ENCODE measurements around the gene SPPL3.

The SPPL3 gene

DNA sequence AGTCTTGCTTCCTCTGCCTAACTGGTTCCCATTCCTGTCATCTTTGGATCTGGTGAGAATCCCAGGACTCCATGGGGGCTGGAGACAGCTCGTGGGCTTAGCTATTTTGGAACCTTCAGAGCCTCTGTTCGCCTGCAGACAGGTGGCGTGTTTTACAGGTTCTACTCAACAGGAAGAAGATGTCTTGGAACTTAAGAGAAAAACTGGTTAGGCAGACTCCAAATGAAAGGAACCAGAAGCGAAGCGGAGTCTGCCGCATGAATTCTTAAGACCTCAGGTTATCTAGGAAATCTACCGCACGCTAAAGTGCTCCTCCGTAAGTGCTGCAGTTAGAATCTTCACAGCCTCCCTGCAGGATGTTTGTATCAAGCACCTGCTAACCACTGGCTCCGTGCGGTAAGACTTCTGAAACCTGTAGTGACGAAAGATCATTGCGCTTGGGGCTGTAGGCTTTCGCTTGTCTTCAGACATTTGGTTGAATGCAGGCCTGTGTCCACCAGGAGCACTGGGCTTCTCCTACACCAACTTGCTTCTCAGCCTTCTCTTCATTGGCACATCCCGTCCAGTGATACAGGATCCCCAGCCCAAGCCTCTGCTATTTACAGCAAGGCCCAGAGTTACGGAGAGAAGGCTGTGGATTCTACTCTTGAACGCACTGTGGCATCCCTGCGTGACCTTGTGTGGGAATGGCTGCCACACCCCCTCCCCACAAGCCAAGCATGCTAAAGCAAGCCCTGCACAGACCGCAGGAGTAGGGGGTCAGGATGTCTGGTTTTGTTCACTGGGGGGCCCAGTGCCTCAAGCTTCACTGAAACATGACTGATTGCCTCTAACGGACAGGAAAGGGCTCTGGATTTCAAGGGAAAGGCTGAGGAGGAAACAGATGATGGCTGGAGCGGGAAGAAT is 143.6 kb downstream of the SPPL3 start:
- Histone ChIP-seq H3K27me3 (ENCODE audit: control insufficient read depth, low read length) (no peaks in the 10 kb centered on the region), H3F3A (ENCODE audit: control insufficient read depth, insufficient read depth) (no peaks in the 10 kb centered on the region; the same call in 1 of the 2 replicates), H3K4me2 (ENCODE audit: low read length) (no peak overlapping the region), H3K9me2 (replicated peaks; ENCODE audit: control insufficient read depth, low read length) (no peaks in the 10 kb centered on the region), H4K20me1 (ENCODE audit: control insufficient read depth, insufficient read depth, low read depth, low read length) (no peaks in the 10 kb centered on the region), H3K4me3 (ENCODE audit: low read length) (no peak overlapping the region), H3K4me1 (ENCODE audit: control insufficient read depth, low read length) (peaks cover 12% of the 10 kb centered on the region), H3K9me3 (ENCODE audit: control insufficient read depth, insufficient read depth, low read length) (no peaks in the 10 kb centered on the region), H3K36me3 (ENCODE audit: control insufficient read depth, low read length) (peaks cover 21% of the 10 kb centered on the region), H3K79me2 (ENCODE audit: control insufficient read depth, low read length) (no peaks in the 10 kb centered on the region), H3K27ac (ENCODE audit: low read depth, low read length) (no peak overlapping the region)
- no peak for TF ChIP-seq EZH2phosphoT487 (IDR thresholded peaks at IDR 0.05; ENCODE audit: borderline replicate concordance, low read length)
- TF ChIP-seq, protein P1, sequence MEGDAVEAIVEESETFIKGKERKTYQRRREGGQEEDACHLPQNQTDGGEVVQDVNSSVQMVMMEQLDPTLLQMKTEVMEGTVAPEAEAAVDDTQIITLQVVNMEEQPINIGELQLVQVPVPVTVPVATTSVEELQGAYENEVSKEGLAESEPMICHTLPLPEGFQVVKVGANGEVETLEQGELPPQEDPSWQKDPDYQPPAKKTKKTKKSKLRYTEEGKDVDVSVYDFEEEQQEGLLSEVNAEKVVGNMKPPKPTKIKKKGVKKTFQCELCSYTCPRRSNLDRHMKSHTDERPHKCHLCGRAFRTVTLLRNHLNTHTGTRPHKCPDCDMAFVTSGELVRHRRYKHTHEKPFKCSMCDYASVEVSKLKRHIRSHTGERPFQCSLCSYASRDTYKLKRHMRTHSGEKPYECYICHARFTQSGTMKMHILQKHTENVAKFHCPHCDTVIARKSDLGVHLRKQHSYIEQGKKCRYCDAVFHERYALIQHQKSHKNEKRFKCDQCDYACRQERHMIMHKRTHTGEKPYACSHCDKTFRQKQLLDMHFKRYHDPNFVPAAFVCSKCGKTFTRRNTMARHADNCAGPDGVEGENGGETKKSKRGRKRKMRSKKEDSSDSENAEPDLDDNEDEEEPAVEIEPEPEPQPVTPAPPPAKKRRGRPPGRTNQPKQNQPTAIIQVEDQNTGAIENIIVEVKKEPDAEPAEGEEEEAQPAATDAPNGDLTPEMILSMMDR (IDR thresholded peaks at IDR 0.05; ENCODE audit: low read depth, low read length, poor library complexity, severe bottlenecking) = no peak

DNA sequence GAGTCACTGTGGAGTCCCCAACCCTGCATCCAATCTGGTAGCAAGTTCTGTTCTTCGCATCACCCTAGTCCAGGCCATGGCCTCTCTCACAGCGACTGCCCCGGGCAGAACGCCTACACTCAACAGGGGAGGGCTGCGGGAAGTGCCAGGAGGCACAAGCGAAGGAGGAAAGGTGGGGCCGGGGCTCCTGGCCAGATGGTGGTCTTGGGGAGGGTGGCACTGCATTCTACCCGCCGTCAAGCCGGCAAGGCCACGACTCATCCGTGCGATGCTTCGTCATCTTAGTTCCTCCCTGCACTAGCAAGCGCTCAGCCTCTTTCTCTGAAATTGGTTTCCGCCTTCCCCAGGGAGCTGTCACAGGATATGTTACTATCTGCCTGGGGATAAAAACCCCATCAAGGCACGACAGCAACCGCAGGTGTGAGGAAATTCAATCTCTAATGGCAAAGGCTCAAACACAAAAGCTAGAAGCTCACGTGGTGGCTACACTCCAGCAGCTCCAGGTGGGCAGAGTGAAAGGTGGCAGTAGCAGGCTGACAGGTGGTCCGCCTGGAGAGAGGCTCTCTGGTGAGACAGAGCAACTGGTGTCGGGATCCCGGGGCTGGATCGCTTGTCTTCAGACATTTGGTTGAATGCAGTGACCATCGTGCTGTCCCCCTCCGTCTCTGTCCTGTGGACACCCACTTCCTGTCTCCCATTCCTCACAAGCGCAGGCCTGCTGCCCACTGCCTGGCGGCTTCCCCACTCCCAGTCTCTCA is 144.4 kb downstream of the SPPL3 start:
- Histone ChIP-seq H4K20me1 (ENCODE audit: control insufficient read depth, insufficient read depth, low read depth, low read length) (no peaks in the 10 kb centered on the region), H3K27ac (ENCODE audit: low read depth, low read length) (no peak overlapping the region), H3K4me1 (ENCODE audit: control insufficient read depth, low read length) (peaks cover 14% of the 10 kb centered on the region), H3K79me2 (ENCODE audit: control insufficient read depth, low read length) (no peaks in the 10 kb centered on the region), H3K4me3 (ENCODE audit: low read length) (no peak overlapping the region), H3K9me2 (replicated peaks; ENCODE audit: control insufficient read depth, low read length) (no peaks in the 10 kb centered on the region), H3K27me3 (ENCODE audit: control insufficient read depth, low read length) (no peaks in the 10 kb centered on the region), H3F3A (ENCODE audit: control insufficient read depth, insufficient read depth) (no peaks in the 10 kb centered on the region; the same call in 1 of the 2 replicates), H3K4me2 (ENCODE audit: low read length) (no peak overlapping the region), H3K9me3 (ENCODE audit: control insufficient read depth, insufficient read depth, low read length) (no peaks in the 10 kb centered on the region; the same call in 1 of the 2 replicates), H3K36me3 (ENCODE audit: control insufficient read depth, low read length) (peaks cover 15% of the 10 kb centered on the region)
- no peak for TF ChIP-seq EZH2phosphoT487 (IDR thresholded peaks at IDR 0.05; ENCODE audit: borderline replicate concordance, low read length)
- TF ChIP-seq, protein P1 (IDR thresholded peaks at IDR 0.05; ENCODE audit: low read depth, low read length, poor library complexity, severe bottlenecking) = no peak

DNA sequence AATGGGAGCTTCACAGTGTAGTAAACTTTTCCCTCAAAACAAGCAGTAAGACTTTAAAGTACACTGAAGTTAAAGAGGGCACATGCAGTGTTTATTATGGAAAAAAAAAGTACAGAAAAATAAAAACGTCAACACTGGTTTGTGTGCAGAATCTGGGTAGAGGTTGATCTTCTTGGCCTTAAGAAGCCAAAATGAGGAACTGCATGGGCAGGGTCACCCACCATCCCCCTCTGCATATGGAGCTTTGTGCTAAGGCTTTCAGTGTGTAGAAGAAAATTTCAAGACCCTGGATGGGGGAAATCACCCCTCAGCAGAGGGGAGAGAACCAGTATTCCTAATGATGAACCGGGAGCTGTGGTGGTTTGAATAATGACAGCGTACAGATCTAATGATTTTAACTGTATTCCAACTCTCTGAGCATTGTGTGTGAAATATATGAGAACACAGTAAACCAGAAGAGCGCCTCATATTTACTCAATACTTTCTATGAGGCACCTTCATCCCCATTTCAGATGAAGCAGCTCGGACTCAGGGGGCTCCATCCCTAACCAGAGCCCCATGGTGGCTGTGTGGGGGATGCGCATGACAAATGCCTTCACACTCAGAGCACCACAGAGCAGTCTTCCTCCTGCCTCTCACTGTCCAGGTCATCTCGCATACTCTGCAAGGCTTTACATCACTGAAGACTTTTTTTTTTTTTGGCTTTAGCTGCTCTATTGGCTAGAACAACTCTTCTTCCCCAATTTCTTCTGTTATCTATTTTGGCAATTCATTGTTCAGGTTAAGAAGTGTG is 145.2 kb downstream of the SPPL3 start:
- H4K20me1 ChIP-seq (ENCODE audit: control insufficient read depth, insufficient read depth, low read depth, low read length) = no peaks in the 10 kb centered on the region
- no peak overlapping the region for H3K4me2 ChIP-seq (ENCODE audit: low read length)
- TF ChIP-seq EZH2phosphoT487 (IDR thresholded peaks at IDR 0.05; ENCODE audit: borderline replicate concordance, low read length) = no peak
- TF ChIP-seq, protein P1 (IDR thresholded peaks at IDR 0.05; ENCODE audit: low read depth, low read length, poor library complexity, severe bottlenecking) = no peak

More for the DNA sequence above, 145.2 kb downstream of the SPPL3 start:
- H3F3A ChIP-seq (ENCODE audit: control insufficient read depth, insufficient read depth) = no peaks in the 10 kb centered on the region; the same call in 1 of the 2 replicates
- H3K4me3 ChIP-seq (ENCODE audit: low read length) = no peak overlapping the region
- H3K9me2 ChIP-seq (replicated peaks; ENCODE audit: control insufficient read depth, low read length) = no peaks in the 10 kb centered on the region
- no peaks in the 10 kb centered on the region for H3K79me2 ChIP-seq (ENCODE audit: control insufficient read depth, low read length)
- H3K9me3 ChIP-seq (ENCODE audit: control insufficient read depth, insufficient read depth, low read length) = no peaks in the 10 kb centered on the region; the same call in 1 of the 2 replicates
- H3K27me3 ChIP-seq (ENCODE audit: control insufficient read depth, low read length) = no peaks in the 10 kb centered on the region
- peaks cover 14% of the 10 kb centered on the region for H3K4me1 ChIP-seq (ENCODE audit: control insufficient read depth, low read length)
- H3K36me3 ChIP-seq (ENCODE audit: control insufficient read depth, low read length) = peaks cover 8% of the 10 kb centered on the region
- H3K27ac ChIP-seq (ENCODE audit: low read depth, low read length) = no peak overlapping the region
